ENCODE measurements around the gene DNAJA3.
"Not testable (repeated sequence)": the region's sequence is repeated elsewhere in the genome, so short reads cannot be mapped to it uniquely, and the experiment has no call there.

DNAJA3 gene

DNA sequence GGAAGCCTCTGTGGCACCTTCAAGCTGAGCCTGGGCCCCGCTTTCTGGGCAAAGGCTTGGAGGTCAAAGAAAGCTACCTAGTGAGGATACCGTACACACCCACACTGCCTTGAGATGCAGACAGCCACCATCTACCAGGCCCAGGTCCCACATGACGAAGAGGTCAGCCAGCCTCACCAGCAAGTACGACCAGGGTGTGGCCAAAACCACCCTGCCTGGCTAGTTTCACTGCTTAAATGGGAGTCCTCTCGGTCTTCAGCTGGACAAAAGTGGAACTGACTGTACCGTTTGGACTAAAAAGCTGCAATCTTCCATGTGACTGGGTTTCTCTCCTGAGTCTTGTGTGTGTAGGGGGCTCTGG lies 32.4 kb upstream of the DNAJA3 start:
- DNase-seq (ENCODE audit: extremely low read depth, low read depth): peak; percentile 52
- TF ChIP-seq, protein P1, sequence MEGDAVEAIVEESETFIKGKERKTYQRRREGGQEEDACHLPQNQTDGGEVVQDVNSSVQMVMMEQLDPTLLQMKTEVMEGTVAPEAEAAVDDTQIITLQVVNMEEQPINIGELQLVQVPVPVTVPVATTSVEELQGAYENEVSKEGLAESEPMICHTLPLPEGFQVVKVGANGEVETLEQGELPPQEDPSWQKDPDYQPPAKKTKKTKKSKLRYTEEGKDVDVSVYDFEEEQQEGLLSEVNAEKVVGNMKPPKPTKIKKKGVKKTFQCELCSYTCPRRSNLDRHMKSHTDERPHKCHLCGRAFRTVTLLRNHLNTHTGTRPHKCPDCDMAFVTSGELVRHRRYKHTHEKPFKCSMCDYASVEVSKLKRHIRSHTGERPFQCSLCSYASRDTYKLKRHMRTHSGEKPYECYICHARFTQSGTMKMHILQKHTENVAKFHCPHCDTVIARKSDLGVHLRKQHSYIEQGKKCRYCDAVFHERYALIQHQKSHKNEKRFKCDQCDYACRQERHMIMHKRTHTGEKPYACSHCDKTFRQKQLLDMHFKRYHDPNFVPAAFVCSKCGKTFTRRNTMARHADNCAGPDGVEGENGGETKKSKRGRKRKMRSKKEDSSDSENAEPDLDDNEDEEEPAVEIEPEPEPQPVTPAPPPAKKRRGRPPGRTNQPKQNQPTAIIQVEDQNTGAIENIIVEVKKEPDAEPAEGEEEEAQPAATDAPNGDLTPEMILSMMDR (IDR thresholded peaks at IDR 0.05; ENCODE audit: low read depth, low read length, missing control alignments): no peak
- H3K4me3 ChIP-seq (replicated peaks; ENCODE audit: low read depth, low read length): no peak overlapping the region

DNA sequence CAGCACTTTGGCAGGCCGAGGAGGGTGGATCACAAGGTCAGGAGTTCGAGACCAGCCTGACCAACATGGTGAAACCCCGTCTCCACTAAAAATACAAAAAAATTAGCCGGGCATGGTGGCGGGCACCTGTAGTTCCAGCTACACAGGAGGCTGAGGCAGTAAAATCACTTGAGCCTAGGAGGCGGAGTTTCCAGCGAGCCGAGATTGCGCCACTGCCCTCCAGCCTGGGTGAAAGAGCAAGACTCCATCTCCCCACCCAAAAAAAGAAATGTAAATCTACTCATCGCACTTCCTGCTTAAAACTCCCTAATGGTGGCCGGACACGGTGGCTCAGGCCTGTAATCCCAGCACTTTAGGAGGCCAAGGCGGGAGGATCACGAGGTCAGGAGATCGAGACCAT lies 31.8 kb upstream of the DNAJA3 start:
- DNase-seq (ENCODE audit: extremely low read depth, low read depth); H3K4me3 ChIP-seq (replicated peaks; ENCODE audit: low read depth, low read length): not testable (repeated sequence)

DNA sequence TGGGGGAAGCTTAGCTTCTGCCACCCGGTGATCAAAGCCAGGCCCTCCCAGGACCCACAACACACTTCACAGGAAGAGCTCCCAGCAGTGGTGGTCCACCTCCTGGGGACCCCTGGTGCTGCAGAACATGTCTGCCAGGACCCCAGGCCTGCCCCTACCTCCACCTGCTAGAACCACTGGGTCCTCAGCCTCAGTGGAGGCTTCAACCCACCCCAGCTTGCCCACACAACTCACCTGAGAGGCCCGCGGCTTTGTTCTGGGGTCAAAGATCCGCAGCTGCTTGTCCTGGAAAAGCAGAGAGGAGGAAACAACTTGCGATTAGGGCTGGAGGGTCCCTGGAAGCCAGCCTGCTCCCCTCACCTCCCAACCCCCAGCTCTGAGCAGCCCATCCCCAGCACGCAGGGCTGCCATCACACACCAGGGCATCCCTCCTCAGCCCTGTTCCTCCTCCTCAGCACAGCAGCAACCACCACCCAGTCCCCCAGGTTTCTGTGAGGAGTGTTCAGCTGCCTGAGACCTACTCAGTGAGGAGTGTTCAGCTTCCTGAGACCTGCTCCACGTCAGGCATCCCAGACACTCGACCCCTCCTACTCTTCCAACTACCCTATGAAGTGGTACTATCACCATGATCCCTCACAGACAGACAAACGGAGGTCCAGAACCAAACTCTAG lies 30.5 kb upstream of the DNAJA3 start:
- no peak overlapping the region for H3K4me3 ChIP-seq (replicated peaks; ENCODE audit: low read depth, low read length)
- DNase-seq (ENCODE audit: extremely low read depth, low read depth): no peak
- TF ChIP-seq, protein P1 (IDR thresholded peaks at IDR 0.05; ENCODE audit: low read depth, low read length, missing control alignments): no peak

DNA sequence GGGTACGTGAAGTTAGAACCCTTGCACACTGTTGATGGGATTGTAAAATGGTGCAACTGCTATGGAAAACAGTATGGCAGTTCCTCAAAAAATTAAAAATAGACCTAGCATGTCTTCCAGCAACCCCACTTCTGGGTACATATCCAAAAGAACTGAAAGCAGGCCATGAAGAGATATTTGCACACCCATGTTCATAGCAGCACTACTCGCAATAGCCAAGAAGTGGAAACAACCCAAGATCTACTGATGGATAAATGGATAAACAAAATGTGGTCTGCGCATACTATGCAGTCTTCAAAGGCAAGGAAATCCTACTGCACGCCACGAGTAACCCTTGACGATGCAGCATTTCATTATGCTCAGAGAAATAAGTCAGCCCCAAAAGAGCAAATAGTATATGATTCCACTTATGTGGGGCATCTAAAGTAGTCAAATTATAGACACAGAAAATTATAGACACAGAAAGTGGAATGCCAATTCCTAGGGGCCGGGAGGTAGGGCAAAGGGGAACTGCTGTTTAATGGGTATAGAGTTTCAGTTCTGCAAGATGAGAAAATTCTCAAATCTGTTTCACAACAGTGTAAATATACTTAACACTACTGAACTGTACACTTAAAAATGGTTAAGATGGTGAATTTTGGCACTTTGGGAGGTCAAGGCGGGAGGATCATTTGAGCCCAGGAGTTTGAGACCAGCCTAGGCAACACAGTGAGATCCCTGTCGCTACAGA lies 26.5 kb upstream of the DNAJA3 start:
- no peak overlapping the region for H3K4me3 ChIP-seq (replicated peaks; ENCODE audit: low read depth, low read length)
- no peak for DNase-seq (ENCODE audit: extremely low read depth, low read depth)
- TF ChIP-seq, protein P1 (IDR thresholded peaks at IDR 0.05; ENCODE audit: low read depth, low read length, missing control alignments): no peak

DNA sequence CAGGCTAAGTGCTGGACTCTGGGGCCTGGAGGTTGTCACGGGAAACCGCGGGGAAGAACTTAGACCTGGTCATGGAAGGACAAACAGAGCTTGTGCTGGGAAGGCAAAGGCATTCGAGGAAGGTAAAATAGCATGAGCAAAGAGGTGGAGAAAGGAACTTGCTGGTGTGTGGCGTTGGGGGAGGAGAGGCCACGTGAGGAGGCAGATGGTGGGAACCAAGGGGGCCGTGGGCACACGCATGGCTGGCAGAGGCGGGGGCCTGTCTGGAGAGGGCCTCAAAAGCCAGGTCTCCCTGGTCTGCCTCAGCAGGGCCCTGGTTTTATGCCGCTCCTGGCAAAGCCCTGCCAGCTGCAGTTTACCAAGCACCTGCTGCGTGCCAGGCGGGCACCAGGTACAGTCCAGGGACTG lies 24.6 kb upstream of the DNAJA3 start:
- H3K4me3 ChIP-seq (replicated peaks; ENCODE audit: low read depth, low read length): no peak overlapping the region
- TF ChIP-seq, protein P1 (IDR thresholded peaks at IDR 0.05; ENCODE audit: low read depth, low read length, missing control alignments): no peak
- no peak for DNase-seq (ENCODE audit: extremely low read depth, low read depth)

DNA sequence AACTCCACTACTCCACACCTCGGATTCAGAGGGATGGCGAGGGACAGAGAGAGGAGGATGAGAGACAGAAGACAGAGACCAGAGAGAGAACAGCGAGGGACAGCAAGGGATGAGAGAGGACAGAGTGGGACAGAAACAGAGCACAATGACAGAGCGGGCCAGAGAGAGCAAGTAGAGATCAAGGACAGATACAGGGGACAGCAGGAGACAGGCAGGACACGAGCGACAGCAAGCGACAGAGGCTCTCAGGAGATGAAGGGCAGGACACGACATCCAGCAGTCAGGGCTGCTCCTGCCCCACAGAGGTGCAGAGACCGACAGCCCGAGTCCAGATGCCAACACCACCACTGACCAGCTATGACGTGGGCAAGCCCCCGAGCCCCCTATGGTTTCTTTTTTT lies 24.2 kb upstream of the DNAJA3 start:
- TF ChIP-seq, protein P1 (IDR thresholded peaks at IDR 0.05; ENCODE audit: low read depth, low read length, missing control alignments): no peak
- no peak overlapping the region for H3K4me3 ChIP-seq (replicated peaks; ENCODE audit: low read depth, low read length)
- no peak for DNase-seq (ENCODE audit: extremely low read depth, low read depth)

DNA sequence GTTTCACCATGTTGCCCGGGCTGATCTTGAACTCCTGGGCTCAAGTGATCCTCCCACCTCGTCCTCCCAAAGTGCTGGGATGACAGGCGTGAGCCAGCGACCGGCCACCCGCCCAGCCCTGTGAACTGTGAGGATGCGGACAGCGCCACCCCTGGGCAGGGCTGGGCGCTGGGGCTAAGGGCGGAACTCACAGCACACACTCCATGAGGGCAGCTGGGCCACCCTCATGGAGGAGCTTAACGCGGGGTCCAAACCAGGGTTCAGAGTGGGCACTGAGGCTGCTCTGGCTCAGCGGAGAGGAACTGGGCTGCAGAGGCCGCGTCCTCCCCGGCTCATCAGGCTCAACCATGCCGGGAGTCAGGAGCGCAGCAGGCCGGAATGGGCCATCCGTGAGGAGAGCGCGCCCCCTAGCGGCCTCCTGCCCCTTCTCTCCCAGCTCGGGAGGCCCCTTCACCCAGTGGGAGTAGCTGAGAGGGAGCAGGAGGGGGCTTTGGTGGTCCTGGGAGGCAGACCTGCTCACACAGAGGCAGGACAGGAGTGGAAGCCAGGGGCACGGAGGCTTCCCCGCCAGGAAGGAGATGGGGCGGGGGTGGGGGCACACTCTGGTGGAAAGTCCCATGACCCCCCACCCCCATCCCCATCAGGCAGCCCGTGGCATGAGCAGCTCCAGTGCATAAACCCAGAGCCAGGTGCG lies 23.1 kb upstream of the DNAJA3 start:
- no peak for DNase-seq (ENCODE audit: extremely low read depth, low read depth)
- H3K4me3 ChIP-seq (replicated peaks; ENCODE audit: low read depth, low read length): no peak overlapping the region
- TF ChIP-seq, protein P1 (IDR thresholded peaks at IDR 0.05; ENCODE audit: low read depth, low read length, missing control alignments): peak; percentile 83

All from HFF-Myc (cell line).